A673 (cell line): Measurements from ENCODE around the gene MBLAC2. TPM values are rescaled to one million over a fixed set of nuclear protein-coding genes. Genes with fewer than 3 reads are reported as not detected.

Experiments
- BruUV-seq: library from RNA; stranded (reverse); fragments of 400-500 nt; replicated peaks from 2 replicates; lab custom pipeline; 2021; lab: Mats Ljungman, UMichigan
- CTCF ChIA-PET: fragments of 300-600 bp; sonication (Branson Sonifier 250); formaldehyde crosslinking; loops from one replicate; lab custom pipeline; 2022; ENCODE audit warnings: antibody characterized with exemption; lab: Charles Lee
- POLR2A ChIA-PET: fragments of 300-600 bp; sonication (Branson Sonifier 250); formaldehyde crosslinking; loops from one replicate; lab custom pipeline; 2022; ENCODE audit warnings: antibody characterized with exemption; ENCODE audit not compliant: low non-redundant PET; lab: Charles Lee
- DNase-seq: peaks from one replicate; pipeline ENCODE4 v3.0.0-alpha.2; 2015; ENCODE audit warnings: low spot score
- H3K27ac ChIP-seq: fragments of 200-600 bp; sonication (generic); 2 replicates; pipeline ENCODE4 v1.5.1; 2016; ENCODE audit warnings: mixed run types, low read depth, mild to moderate bottlenecking, mixed read lengths, antibody characterized with exemption, low read length; ENCODE audit not compliant: poor library complexity, severe bottlenecking
- H3K27me3 ChIP-seq: fragments of 200-600 bp; sonication (generic); replicated peaks from 2 replicates; pipeline ENCODE4 v1.6.1; 2017; ENCODE audit warnings: mixed run types, low read depth, mild to moderate bottlenecking, mixed read lengths, antibody characterized with exemption, low read length; ENCODE audit not compliant: insufficient read depth, poor library complexity
- H3K36me3 ChIP-seq: fragments of 200-600 bp; sonication (generic); 2 replicates; pipeline ENCODE4 v1.6.1; 2016; ENCODE audit warnings: mixed run types, mild to moderate bottlenecking, mixed read lengths, antibody characterized with exemption, low read length; ENCODE audit not compliant: insufficient read depth, poor library complexity, severe bottlenecking
- H3K4me1 ChIP-seq: fragments of 200-600 bp; sonication (generic); 2 replicates; pipeline ENCODE4 v1.6.1; 2017; ENCODE audit warnings: mixed run types, mild to moderate bottlenecking, mixed read lengths, antibody characterized with exemption, low read length; ENCODE audit not compliant: insufficient read depth, poor library complexity, severe bottlenecking
- H3K4me3 ChIP-seq: fragments of 200-600 bp; sonication (generic); 2 replicates; pipeline ENCODE4 v1.5.1; 2016; ENCODE audit warnings: low read depth, mixed run types, mild to moderate bottlenecking, mixed read lengths, low read length; ENCODE audit not compliant: poor library complexity, severe bottlenecking
- H3K9me3 ChIP-seq: fragments of 200-600 bp; sonication (generic); 2 replicates; pipeline ENCODE4 v1.6.1; 2016; ENCODE audit warnings: mixed run types, low read depth, mild to moderate bottlenecking, mixed read lengths, antibody characterized with exemption, low read length; ENCODE audit not compliant: poor library complexity, severe bottlenecking
- CTCF ChIP-seq: fragments of 300-800, 200-600 bp; sonication (generic); conservative IDR thresholded peaks from 2 replicates; pipeline ENCODE4 v1.5.1; 2017; ENCODE audit warnings: low read depth, mild to moderate bottlenecking, antibody characterized with exemption, low read length, moderate library complexity, mixed read lengths
- EZH2 ChIP-seq: fragments of 200-600 bp; sonication (generic); IDR thresholded peaks from 2 replicates; pipeline ENCODE4 v1.6.1; 2017; ENCODE audit warnings: borderline replicate concordance, low read depth, mild to moderate bottlenecking, mixed read lengths, antibody characterized with exemption, low read length; ENCODE audit not compliant: poor library complexity, severe bottlenecking
- intact Hi-C: fragments of 100-400 bp; cut with micrococcal nuclease; formaldehyde crosslinking; loops from one replicate; pipeline ENCODE4 v1.10.0; 2022; ENCODE audit not compliant: unreplicated experiment
- total RNA-seq: library from RNA; stranded (reverse); gene quantifications from 2 replicates; pipeline ENCODE4 v1.2.3, GENCODE V29; 2021

The MBLAC2 gene
- total RNA-seq, 1 experiment from 2014 or later: 6.5 TPM

- no peak for DNase-seq
- BruUV-seq: no TSS peak
- Histone ChIP-seq H3K4me3 (no peak overlapping the region), H3K9me3 (no peaks in the 10 kb centered on the region), H3K36me3 (no peaks in the 10 kb centered on the region), H3K27ac (no peak overlapping the region), H3K4me1 (no peaks in the 10 kb centered on the region), H3K27me3 (no peaks in the 10 kb centered on the region)
- TF ChIP-seq CTCF: no peak
- no peak for TF ChIP-seq EZH2
- ChIA-PET POLR2A (interaction anchor here (0.6 to 0.7 kb wide), 2 partner anchors 50 to 681 kb away, joined by 3 read pairs; no protein-coding TSS in a partner anchor), CTCF (no interaction called here)
- intact Hi-C loops: no loop called here
Observed at GRCh38 chr5:90483206-90483605, 8.6 kb upstream of the MBLAC2 start.

GRCh38 chr5:90480699-90481098 lies 6.1 kb upstream of the MBLAC2 start:
- Histone ChIP-seq H3K36me3 (no peaks in the 10 kb centered on the region), H3K4me1 (peaks cover 11% of the 10 kb centered on the region), H3K27me3 (no peaks in the 10 kb centered on the region), H3K4me3 (no peak overlapping the region), H3K27ac (no peak overlapping the region), H3K9me3 (no peaks in the 10 kb centered on the region)
- intact Hi-C loops: no loop called here
- POLR2A ChIA-PET: no interaction called here
- TF ChIP-seq CTCF (no peak), EZH2 (no peak)
- no peak for DNase-seq
- CTCF ChIA-PET: no interaction called here
- BruUV-seq: no TSS peak

GRCh38 chr5:90479611-90480385 lies 5.2 kb upstream of the MBLAC2 start:
- no peak for DNase-seq
- TF ChIP-seq EZH2 (no peak), CTCF (no peak)
- Histone ChIP-seq H3K27me3 (no peaks in the 10 kb centered on the region), H3K9me3 (no peaks in the 10 kb centered on the region), H3K36me3 (no peaks in the 10 kb centered on the region), H3K4me3 (no peak overlapping the region), H3K4me1 (peaks cover 20% of the 10 kb centered on the region), H3K27ac (no peak overlapping the region)
- intact Hi-C loops: no loop called here
- ChIA-PET POLR2A (no interaction called here), CTCF (interaction anchor here (0.5 kb wide), 1 partner anchor 24 kb away, joined by 3 read pairs; no protein-coding TSS in a partner anchor)
- BruUV-seq: no TSS peak
